ENCODE data around the gene C17orf58. TPM values are rescaled to one million over a fixed set of nuclear protein-coding genes. Genes with fewer than 3 reads are reported as not detected.
"Not testable (repeated sequence)": the region's sequence is repeated elsewhere in the genome, so short reads cannot be mapped to it uniquely, and the experiment has no call there.

The C17orf58 gene
- polyA plus RNA-seq, 3 donors from 2014 or later, result 7.3 to 15.5 (median 8.6) TPM

DNA sequence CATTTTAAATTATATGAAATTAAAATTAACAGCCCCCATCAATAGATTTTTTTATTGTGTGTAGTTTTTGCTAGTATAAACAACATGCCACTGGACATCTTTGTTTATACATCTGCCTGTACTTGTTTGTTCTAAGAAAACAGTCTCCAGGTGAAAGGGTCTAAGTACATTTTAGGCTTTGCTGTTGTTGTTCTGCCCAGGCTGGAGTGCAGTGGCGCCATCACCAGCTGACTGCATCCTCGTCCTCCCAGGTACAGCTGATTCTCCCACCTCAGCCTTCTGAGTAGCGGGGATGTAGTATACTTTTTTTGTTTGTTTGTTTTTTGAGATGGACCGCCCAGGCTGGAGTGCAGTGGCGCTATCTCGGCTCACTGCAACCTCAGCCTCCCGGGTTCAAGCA is 25.5 kb downstream of the C17orf58 start:
- Mint-ChIP-seq H3K27ac (no peak overlapping the region), H3K4me1 (no peaks in the 10 kb centered on the region), H3K4me3 (no peak overlapping the region), H3K9me3 (no peaks in the 10 kb centered on the region), H3K27me3 (ENCODE audit: low read depth in 3 of 3) (no peaks in the 10 kb centered on the region), H3K36me3 (peaks cover 11 to 30% (median 13%) of the 10 kb centered on the region in 3 donors)
- DNase-seq, result no peak

DNA sequence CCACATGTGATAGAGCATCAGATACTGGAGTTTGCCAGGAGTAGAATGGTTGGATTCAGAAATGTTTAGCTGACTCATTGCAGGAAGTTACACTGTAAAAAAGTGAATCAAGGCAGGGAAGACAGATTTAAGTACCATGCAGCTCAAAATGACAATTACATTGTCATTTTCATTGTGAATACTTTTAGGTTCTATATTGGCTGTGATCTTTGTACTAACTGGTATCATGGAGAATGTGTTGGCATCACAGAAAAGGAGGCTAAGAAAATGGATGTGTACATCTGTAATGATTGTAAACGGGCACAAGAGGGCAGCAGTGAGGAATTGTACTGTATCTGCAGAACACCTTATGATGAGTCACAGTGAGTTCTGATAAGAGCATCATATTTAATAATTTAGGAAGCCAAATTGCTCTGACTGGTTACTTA is 33.1 kb downstream of the C17orf58 start:
- Mint-ChIP-seq H3K36me3 (peaks cover 3 to 42% (median 24%) of the 10 kb centered on the region in 3 donors), H3K27ac (peak overlapping the region in 4 of 6 donors; percentile 0 to 83 (median 56))
- H3K4me3 Mint-ChIP-seq; H3K27me3 Mint-ChIP-seq (ENCODE audit: low read depth in 3 of 3); H3K4me1 Mint-ChIP-seq; H3K9me3 Mint-ChIP-seq: not testable (repeated sequence)
- DNase-seq, result peak; percentile 55 to 67 (median 57)

DNA sequence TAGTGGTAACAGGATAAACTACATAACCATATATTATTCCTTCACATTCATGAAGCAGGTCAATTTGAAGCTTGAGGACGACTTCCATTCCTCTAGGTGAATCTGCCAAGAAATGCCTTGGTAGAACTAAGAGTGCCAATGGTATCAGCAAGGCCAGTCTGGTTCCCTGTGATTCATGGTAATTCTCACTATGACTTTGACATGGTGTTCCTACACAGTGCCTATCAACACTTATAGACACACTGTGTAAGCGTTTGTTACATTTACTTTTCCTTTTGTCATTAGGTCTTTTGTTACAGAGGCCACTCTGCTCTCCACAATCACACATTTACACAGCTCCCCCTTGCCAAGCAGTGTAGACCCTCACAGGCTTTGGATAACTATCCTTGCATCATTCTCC is 34.1 kb downstream of the C17orf58 start:
- DNase-seq; H3K27me3 Mint-ChIP-seq (ENCODE audit: low read depth in 3 of 3); H3K9me3 Mint-ChIP-seq; H3K4me1 Mint-ChIP-seq; H3K4me3 Mint-ChIP-seq: not testable (repeated sequence)
- H3K36me3 Mint-ChIP-seq, result peaks cover 3 to 39% (median 24%) of the 10 kb centered on the region in 3 donors
- H3K27ac Mint-ChIP-seq, result peak overlapping the region in 2 of 6 donors; percentile 1 to 36

DNA sequence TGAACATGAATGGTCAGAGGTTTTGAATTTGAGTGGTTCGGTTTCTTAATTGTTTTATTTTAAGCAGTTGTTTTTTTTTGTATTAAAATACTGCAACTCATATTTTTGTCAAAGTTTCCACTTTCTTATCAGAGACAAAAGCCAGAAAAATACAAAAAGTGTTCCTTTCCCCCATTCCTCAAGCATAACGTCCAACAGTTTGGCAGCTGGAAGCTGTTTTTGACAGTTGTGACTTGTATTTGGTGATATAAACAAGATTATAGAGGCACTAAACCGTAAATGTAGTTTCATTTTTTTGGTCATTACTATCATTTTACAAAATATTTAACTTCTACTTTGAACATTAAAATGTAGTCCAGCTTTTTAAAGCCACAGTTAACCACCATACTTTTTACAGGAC is 36.0 kb downstream of the C17orf58 start:
- DNase-seq; H3K4me1 Mint-ChIP-seq; H3K4me3 Mint-ChIP-seq; H3K9me3 Mint-ChIP-seq; H3K27me3 Mint-ChIP-seq (ENCODE audit: low read depth in 3 of 3): not testable (repeated sequence)
- H3K36me3 Mint-ChIP-seq, result peaks cover 3 to 32% (median 20%) of the 10 kb centered on the region in 3 donors
- H3K27ac Mint-ChIP-seq, result peak overlapping the region in 1 of 6 donors; percentile 45

- peaks cover 6 to 31% (median 16%) of the 10 kb centered on the region in 3 donors for H3K36me3 Mint-ChIP-seq
- peaks cover 0 to 2% (median 2%) of the 10 kb centered on the region in 3 donors for H3K27me3 Mint-ChIP-seq (ENCODE audit: low read depth in 3 of 3)
- H3K27ac Mint-ChIP-seq, result peak overlapping the region in 5 of 6 donors; percentile 9 to 84 (median 48)
- no peak for DNase-seq
- no peak overlapping the region for H3K4me3 Mint-ChIP-seq
- no peaks in the 10 kb centered on the region for H3K9me3 Mint-ChIP-seq
- H3K4me1 Mint-ChIP-seq, result peaks cover 2 to 7% of the 10 kb centered on the region in 2 donors
Measured at GRCh38 chr17:67959510-67959909, 36.8 kb downstream of the C17orf58 start.

GRCh38 chr17:67950945-67951344 is 45.3 kb downstream of the C17orf58 start:
- H3K27me3 Mint-ChIP-seq (ENCODE audit: low read depth in 3 of 3), result peaks cover 0 to 2% (median 0%) of the 10 kb centered on the region in 3 donors
- H3K27ac Mint-ChIP-seq, result no peak overlapping the region
- H3K9me3 Mint-ChIP-seq, result peaks cover 0 to 1% (median 0%) of the 10 kb centered on the region in 6 donors
- no peaks in the 10 kb centered on the region for H3K4me1 Mint-ChIP-seq
- no peak overlapping the region for H3K4me3 Mint-ChIP-seq
- DNase-seq, result no peak
- H3K36me3 Mint-ChIP-seq, result peaks cover 18 to 34% (median 27%) of the 10 kb centered on the region in 3 donors

DNA sequence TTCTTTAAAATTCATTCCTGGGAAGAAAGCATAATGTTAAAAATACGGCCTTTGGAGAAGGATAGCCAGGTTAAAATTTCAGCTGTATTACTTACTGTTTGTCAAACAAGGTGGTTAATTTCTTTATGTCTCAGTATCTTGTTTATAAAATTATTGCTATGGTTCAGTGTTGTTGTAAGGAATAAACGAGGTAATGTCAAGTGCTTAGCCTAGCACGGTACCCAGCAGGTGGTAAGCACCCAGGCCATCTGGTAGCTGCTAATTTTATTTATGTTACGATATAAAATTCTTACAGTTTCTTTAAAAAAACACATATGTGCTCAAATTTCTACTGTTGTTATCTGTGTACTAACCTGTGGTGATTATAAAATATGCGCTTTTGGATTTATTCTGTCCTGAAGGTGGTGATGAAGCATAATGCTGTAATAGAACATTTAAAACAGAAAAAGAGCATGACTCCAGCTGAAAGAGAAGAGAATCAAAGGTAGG is 48.9 kb downstream of the C17orf58 start:
- Mint-ChIP-seq H3K27me3 (ENCODE audit: low read depth in 3 of 3) (peaks cover 0 to 2% (median 2%) of the 10 kb centered on the region in 3 donors), H3K4me3 (no peak overlapping the region), H3K4me1 (no peaks in the 10 kb centered on the region), H3K36me3 (peaks cover 23 to 46% (median 37%) of the 10 kb centered on the region in 3 donors), H3K27ac (no peak overlapping the region), H3K9me3 (peaks cover 0 to 2% (median 0%) of the 10 kb centered on the region in 6 donors)
- no peak for DNase-seq

GRCh38 chr17:67946513-67946912 is 49.8 kb downstream of the C17orf58 start:
- Mint-ChIP-seq H3K9me3 (peaks cover 0 to 2% (median 0%) of the 10 kb centered on the region in 6 donors), H3K4me1 (no peaks in the 10 kb centered on the region), H3K27me3 (ENCODE audit: low read depth in 3 of 3) (peaks cover 2% of the 10 kb centered on the region in 3 donors), H3K36me3 (peaks cover 23 to 51% (median 36%) of the 10 kb centered on the region in 3 donors), H3K4me3 (no peak overlapping the region), H3K27ac (peak overlapping the region in 1 of 6 donors; percentile 28)
- no peak for DNase-seq

DNA sequence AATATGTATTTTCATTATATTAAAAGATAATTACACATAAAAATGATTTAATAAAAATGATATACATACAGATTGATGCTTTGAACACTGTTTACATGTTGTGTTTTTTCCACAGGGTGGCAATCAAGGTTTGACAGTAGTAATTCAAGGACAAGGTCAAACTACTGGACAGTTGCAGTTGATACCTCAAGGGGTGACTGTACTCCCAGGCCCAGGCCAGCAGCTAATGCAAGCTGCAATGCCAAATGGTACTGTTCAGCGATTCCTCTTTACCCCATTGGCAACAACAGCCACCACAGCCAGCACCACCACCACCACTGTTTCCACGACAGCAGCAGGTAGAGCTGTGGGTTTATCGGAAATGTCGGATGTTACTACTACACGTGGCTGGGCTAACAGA is 52.2 kb downstream of the C17orf58 start:
- H3K36me3 Mint-ChIP-seq, result peaks cover 23 to 62% (median 26%) of the 10 kb centered on the region in 3 donors
- no peak overlapping the region for H3K27ac Mint-ChIP-seq
- no peak overlapping the region for H3K4me3 Mint-ChIP-seq

DNA sequence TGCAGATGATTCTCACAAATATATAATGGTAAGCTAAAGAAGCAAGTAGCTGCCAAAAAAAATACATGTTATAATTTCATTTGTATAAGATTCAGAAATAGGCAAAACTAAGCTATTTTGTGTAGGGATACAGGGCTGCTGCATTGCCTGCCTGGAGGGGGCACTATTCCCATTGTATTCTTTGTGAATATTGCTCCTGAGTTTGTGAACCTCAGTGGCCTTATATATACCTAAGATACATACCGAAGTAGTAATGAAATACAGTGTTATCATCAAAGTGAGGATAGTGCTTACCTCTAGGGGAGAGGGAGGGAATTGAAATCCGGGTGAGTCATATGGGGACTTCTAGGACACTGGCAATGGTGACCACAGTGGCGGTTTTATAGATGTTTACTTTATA is 53.5 kb downstream of the C17orf58 start:
- DNase-seq, result no peak
- no peak overlapping the region for H3K4me3 Mint-ChIP-seq
- no peak overlapping the region for H3K27ac Mint-ChIP-seq
- H3K27me3 Mint-ChIP-seq (ENCODE audit: low read depth in 3 of 3), result peaks cover 0 to 2% (median 2%) of the 10 kb centered on the region in 3 donors
- H3K4me1 Mint-ChIP-seq, result no peaks in the 10 kb centered on the region
- peaks cover 19 to 69% (median 20%) of the 10 kb centered on the region in 3 donors for H3K36me3 Mint-ChIP-seq
- peaks cover 0 to 2% (median 0%) of the 10 kb centered on the region in 6 donors for H3K9me3 Mint-ChIP-seq

More for the DNA sequence above, 52.2 kb downstream of the C17orf58 start:
- no peak for DNase-seq
- Mint-ChIP-seq H3K9me3 (peaks cover 0 to 2% (median 0%) of the 10 kb centered on the region in 6 donors), H3K4me1 (no peaks in the 10 kb centered on the region), H3K27me3 (ENCODE audit: low read depth in 3 of 3) (peaks cover 0 to 2% (median 2%) of the 10 kb centered on the region in 3 donors)

Other genes with a start within 250 kb of the C17orf58 start
- gene BPTF, start 171.0 kb downstream of the C17orf58 start, polyA plus RNA-seq, result 10 to 100 TPM in 2 of 3 donors, 1 to 10 TPM in 1; 5.0 to 30.9 (median 14.3) TPM
- gene KPNA2, start 39.3 kb upstream of the C17orf58 start, polyA plus RNA-seq, result 10 to 100 TPM; 26.3 to 42.4 (median 39.4) TPM